Measurements from ENCODE around the gene ZNF175. TPM values are rescaled to one million over a fixed set of nuclear protein-coding genes. Genes with fewer than 3 reads are reported as not detected.

Gene ZNF175
- total and polyA plus RNA-seq, 9 of the 15 experiments (the other 6 are each of a cell fraction or from before 2014, with no cell fraction given), result 3.7 to 37.9 (median 14.0) TPM

- no peak for TF ChIP-seq ZNF609 (CRISPR knock-in tag; IDR thresholded peaks at IDR 0.05; ENCODE audit: borderline replicate concordance)
- 0 out of 2 replicates have a peak, but pooled peaks have one; percentile 20 for TF ChIP-seq ZNF79 (CRISPR knock-in tag; IDR thresholded peaks at IDR 0.05; ENCODE audit: low read depth)
Measured at GRCh38 chr19:51539821-51540366, 31.2 kb upstream of the ZNF175 start (continued).

DNA sequence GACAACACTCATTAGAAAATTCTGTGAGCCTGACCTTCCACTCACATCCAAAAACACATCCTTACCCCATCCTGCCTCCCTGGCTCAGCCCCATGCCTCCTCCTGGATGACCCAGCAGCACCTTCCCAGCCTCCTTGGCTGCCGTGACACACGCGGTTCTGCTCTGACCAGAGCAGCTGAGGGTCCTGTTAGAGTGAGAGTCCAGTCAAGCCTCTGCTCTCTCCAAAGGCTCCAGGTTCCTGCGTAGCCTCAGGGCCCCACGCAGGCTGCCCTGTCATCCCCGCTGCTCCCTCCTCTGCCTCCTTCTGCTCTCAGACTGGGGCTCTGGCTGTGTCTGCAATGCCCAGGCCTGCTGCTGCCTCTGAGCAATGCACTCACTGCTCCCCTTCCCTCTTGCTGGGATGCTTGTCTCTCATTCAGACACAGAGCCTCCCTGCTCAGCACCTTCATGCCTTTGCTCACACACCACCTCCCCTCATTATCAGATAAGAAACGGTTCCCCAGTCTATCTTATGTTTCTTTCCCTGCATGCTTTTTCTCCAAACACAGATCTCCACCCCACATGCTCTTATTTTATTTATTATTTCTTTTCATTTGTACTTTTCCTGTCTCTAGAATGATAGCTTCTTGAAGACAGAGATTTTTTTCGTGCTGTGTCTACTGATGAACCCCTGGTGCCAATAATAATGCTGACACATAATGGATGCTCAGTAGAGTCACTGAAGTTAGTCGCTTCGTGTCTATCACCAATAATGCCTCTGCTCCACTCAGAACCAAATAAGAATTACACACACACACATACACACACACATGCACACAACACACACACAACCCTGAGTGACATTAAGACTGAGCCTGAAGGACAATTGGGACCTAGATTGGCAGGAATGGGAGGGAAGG lies 29.4 kb upstream of the ZNF175 start:
- peak in 2 of 4 experiments; percentile 41 to 59 for DNase-seq (ENCODE audit: extremely low read depth in 1 of 4, low spot score in 3 of 4)
- TF ChIP-seq MAFG (tag; conservative IDR thresholded peaks at IDR 0.05), result peak; percentile 53
- TF ChIP-seq HDAC1 (IDR thresholded peaks at IDR 0.05), result peak in 1 of 2 experiments; percentile 17; a peak in 1 of 4 replicates
- no peak for TF ChIP-seq MCM5 (IDR thresholded peaks at IDR 0.05; ENCODE audit: low read depth)
- no peak for TF ChIP-seq MCM7 (IDR thresholded peaks at IDR 0.05)
- TF ChIP-seq CBFA2T3 (IDR thresholded peaks at IDR 0.05), result peak; percentile 2; the same call in 1 of the 2 replicates
- TF ChIP-seq, protein P1, sequence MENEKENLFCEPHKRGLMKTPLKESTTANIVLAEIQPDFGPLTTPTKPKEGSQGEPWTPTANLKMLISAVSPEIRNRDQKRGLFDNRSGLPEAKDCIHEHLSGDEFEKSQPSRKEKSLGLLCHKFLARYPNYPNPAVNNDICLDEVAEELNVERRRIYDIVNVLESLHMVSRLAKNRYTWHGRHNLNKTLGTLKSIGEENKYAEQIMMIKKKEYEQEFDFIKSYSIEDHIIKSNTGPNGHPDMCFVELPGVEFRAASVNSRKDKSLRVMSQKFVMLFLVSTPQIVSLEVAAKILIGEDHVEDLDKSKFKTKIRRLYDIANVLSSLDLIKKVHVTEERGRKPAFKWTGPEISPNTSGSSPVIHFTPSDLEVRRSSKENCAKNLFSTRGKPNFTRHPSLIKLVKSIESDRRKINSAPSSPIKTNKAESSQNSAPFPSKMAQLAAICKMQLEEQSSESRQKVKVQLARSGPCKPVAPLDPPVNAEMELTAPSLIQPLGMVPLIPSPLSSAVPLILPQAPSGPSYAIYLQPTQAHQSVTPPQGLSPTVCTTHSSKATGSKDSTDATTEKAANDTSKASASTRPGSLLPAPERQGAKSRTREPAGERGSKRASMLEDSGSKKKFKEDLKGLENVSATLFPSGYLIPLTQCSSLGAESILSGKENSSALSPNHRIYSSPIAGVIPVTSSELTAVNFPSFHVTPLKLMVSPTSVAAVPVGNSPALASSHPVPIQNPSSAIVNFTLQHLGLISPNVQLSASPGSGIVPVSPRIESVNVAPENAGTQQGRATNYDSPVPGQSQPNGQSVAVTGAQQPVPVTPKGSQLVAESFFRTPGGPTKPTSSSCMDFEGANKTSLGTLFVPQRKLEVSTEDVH (IDR thresholded peaks at IDR 0.05; ENCODE audit: low read depth, partially characterized antibody), result no peak
- no peak for TF ChIP-seq NCOA4 (IDR thresholded peaks at IDR 0.05; ENCODE audit: partially characterized antibody)
- TF ChIP-seq ZNF584 (CRISPR knock-in tag; IDR thresholded peaks at IDR 0.05; ENCODE audit: low read depth), result no peak
- TF ChIP-seq ELF4 (CRISPR knock-in tag; IDR thresholded peaks at IDR 0.05), result 0 out of 2 replicates have a peak, but pooled peaks have one; percentile 44

More for the DNA sequence above, 29.4 kb upstream of the ZNF175 start:
- peak overlapping the region; percentile 74 for H3K27ac ChIP-seq (ENCODE audit: extremely low read depth, low read depth, low read length)
- H3K27me3 ChIP-seq (ENCODE audit: control insufficient read depth in 2 of 2, insufficient read depth in 2 of 2, low read length in 2 of 2), result no peaks in the 10 kb centered on the region; a peak in 1 of 5 replicates
- CTCF ChIA-PET (ENCODE audit: low intra/inter-chr PET ratio), result no interaction called here
- H4K20me1 ChIP-seq (replicated peaks; ENCODE audit: control insufficient read depth, insufficient read depth, low read length), result no peaks in the 10 kb centered on the region
- H3K9me1 ChIP-seq (ENCODE audit: control insufficient read depth, insufficient read depth, low read length), result no peaks in the 10 kb centered on the region
- no peaks in the 10 kb centered on the region for H3K36me3 ChIP-seq (ENCODE audit: control insufficient read depth, insufficient read depth, low read length)
- H2AFZ ChIP-seq (ENCODE audit: low read depth, low read length), result peak overlapping the region; percentile 92
- 10% methylated on average over 10 of the region's 10 CpGs for WGBS (ENCODE audit: insufficient coverage, low coverage, missing lambda C conversion rate)
- no TSS peak for BruUV-seq (replicated peaks)
- H3K4me3 ChIP-seq, result peak overlapping the region; percentile 12; the same call in 1 of the 2 replicates
- intact Hi-C loops (cut with micrococcal nuclease), result no loop called here
- in situ Hi-C loops (cut with MboI), result no loop called here
- peak overlapping the region; percentile 60 to 87 for H3K9ac ChIP-seq (ENCODE audit: insufficient read depth in 1 of 2, low read depth in 2 of 2, low read length in 2 of 2)
- H3K4me2 ChIP-seq (ENCODE audit: insufficient read depth, low read length), result peak overlapping the region; percentile 74
- peaks cover 30% of the 10 kb centered on the region for H3K79me2 ChIP-seq (ENCODE audit: control insufficient read depth, insufficient read depth, low read length)
- FAIRE-seq, result peak; percentile 55
- peak; percentile 70 for ATAC-seq
- H3K4me1 ChIP-seq (replicated peaks in 1 of 2; ENCODE audit: control insufficient read depth in 2 of 2, insufficient read depth in 2 of 2, low read length in 2 of 2), result peaks cover 50 to 51% of the 10 kb centered on the region in 2 experiments
- H3K9me3 ChIP-seq (replicated peaks; ENCODE audit: control insufficient read depth, insufficient read depth, low read depth, low read length), result no peaks in the 10 kb centered on the region; the same call in 1 of the 2 replicates
- POLR2A ChIA-PET, result interaction anchor here (0.5 to 1.2 kb wide), 3 partner anchors 10 to 349 kb away, joined by 3 to 5 read pairs (median 3); no protein-coding TSS in a partner anchor

All from K562 (cell line).